Fibroblast of the aortic adventitia (primary cell): Measurements from ENCODE around the gene DXO. TPM values are rescaled to one million over a fixed set of nuclear protein-coding genes. Genes with fewer than 3 reads are reported as not detected.
A peak's percentile ranks its signal among the peaks of the same experiment; 100 is the strongest.
"Not testable (repeated sequence)": the region's sequence is repeated elsewhere in the genome, so short reads cannot be mapped to it uniquely, and the experiment has no call there.

ENCODE experiments used
- DNase-seq: peaks from one replicate; pipeline ENCODE4 v3.0.0-alpha.2; 2010; ENCODE audit warnings: low read depth
- H3K4me3 ChIP-seq: 2 replicates; pipeline ENCODE4 v1.5.1; 2011; ENCODE audit warnings: low read depth, mild to moderate bottlenecking, control low read depth, low read length, moderate library complexity
- total RNA-seq: library from RNA; depleted of rRNA; stranded (reverse); fragments of >200 nt; gene quantifications from 2 replicates; pipeline ENCODE4 v1.2.3, GENCODE V29; 2012; ENCODE audit warnings: low replicate concordance
- TF ChIP-seq, protein P1 (sequence below): IDR thresholded peaks from 2 replicates; pipeline ENCODE4 v1.5.1; 2011; ENCODE audit warnings: mild to moderate bottlenecking, low read length, control low read depth, inconsistent platforms; ENCODE audit not compliant: insufficient read depth

DXO gene
- total RNA-seq, 1 donor: 15.9 TPM

GRCh38 chr6:31945154-31945506 lies 26.8 kb downstream of the DXO start:
- no peak for DNase-seq
- TF ChIP-seq, protein P1, sequence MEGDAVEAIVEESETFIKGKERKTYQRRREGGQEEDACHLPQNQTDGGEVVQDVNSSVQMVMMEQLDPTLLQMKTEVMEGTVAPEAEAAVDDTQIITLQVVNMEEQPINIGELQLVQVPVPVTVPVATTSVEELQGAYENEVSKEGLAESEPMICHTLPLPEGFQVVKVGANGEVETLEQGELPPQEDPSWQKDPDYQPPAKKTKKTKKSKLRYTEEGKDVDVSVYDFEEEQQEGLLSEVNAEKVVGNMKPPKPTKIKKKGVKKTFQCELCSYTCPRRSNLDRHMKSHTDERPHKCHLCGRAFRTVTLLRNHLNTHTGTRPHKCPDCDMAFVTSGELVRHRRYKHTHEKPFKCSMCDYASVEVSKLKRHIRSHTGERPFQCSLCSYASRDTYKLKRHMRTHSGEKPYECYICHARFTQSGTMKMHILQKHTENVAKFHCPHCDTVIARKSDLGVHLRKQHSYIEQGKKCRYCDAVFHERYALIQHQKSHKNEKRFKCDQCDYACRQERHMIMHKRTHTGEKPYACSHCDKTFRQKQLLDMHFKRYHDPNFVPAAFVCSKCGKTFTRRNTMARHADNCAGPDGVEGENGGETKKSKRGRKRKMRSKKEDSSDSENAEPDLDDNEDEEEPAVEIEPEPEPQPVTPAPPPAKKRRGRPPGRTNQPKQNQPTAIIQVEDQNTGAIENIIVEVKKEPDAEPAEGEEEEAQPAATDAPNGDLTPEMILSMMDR: no peak
- peak overlapping the region; percentile 62 for H3K4me3 ChIP-seq

DNA sequence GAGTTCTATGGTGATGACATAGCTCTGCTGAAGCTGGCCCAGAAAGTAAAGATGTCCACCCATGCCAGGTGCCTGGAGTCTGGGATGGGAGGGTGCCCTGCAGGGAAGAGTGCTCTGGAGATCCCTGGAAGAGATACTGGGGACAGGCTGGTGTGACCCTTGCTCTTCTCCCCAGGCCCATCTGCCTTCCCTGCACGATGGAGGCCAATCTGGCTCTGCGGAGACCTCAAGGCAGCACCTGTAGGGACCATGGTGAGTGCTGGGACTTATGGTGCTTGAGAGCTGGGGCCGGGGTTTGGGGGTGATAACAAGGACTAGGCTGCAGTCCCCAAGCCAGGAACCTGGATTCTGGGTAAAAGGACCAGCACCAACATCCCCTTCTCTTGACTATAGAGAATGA lies 28.2 kb downstream of the DXO start:
- DNase-seq: no peak
- H3K4me3 ChIP-seq: no peak overlapping the region
- TF ChIP-seq, protein P1: no peak

DNA sequence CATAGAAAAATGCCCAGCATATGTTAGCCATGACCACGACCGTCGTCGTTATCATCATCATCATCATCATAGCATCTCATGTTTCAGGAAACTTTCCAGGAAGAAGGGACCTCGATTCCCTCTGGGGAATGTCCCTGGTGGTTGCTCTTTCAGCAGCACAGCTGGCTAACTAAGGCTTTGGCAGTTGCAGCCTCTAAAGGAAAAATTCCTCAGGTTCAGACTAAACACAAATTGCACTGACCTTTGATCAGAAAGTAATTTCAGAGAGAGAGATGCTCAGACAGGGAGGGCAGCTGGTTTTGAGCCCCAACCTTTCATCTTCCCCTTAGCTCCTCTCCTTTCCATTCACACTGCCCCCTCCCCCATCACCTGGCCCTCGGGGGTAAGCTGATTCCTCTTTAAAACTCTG lies 31.7 kb downstream of the DXO start:
- DNase-seq: peak; percentile 14
- TF ChIP-seq, protein P1: no peak
- no peak overlapping the region for H3K4me3 ChIP-seq

GRCh38 chr6:31935823-31936222 lies 36.1 kb downstream of the DXO start:
- no peak for DNase-seq
- no peak overlapping the region for H3K4me3 ChIP-seq
- TF ChIP-seq, protein P1: no peak

DNA sequence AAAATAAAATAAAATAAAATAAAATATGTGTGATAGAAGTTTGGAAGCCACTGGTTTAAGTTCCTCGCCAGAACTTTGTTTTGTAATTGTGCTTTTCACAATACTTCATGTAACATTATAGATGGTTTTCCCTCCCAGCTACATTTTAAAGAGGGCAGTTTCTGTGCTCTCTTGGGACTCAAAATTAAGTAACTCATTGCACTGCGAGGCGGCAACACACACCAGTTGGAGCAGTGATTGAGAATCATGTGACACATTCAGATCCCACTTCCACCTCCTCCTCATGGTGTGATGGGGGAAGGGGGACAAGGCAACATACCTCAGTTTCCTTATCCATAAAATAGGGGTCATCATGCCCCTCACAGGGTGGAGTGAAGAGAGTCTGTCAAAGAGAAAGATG lies 36.9 kb downstream of the DXO start:
- no peak for DNase-seq
- TF ChIP-seq, protein P1: no peak
- no peak overlapping the region for H3K4me3 ChIP-seq

- H3K4me3 ChIP-seq: no peak overlapping the region
- TF ChIP-seq, protein P1: no peak
- DNase-seq: no peak
These were observed 38.4 kb downstream of the DXO start for GRCh38 chr6:31933537-31933936.

DNA sequence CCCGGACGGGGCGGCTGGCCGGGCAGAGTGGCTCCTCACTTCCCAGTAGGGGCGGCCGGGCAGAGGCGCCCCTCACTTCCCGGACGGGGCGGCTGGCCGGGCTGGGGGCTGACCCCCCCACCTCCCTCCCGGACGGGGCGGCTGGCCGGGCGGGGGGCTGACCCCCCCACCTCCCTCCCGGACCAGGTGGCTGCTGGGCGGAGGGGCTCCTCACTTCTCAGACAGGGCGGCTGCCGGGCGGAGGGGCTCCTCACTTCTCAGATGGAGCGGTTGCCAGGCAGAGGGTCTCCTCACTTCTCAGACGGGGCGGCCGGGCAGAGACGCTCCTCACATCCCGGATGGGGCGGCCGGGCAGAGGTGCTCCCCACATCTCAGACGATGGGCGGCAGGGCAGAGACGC lies 39.8 kb downstream of the DXO start:
- not testable (repeated sequence) for DNase-seq, H3K4me3 ChIP-seq
